SK-N-MC (cell line): ENCODE data around the gene REG3A.

Experiments
- EZH2 ChIP-seq: fragments of 200-600 bp; sonication (generic); IDR thresholded peaks from one replicate; pipeline ENCODE4 v1.6.1; 2017; ENCODE audit warnings: antibody characterized with exemption
- FOXP2 ChIP-seq: optimal IDR thresholded peaks from 2 replicates; pipeline ENCODE3; 2011; ENCODE audit warnings: mild to moderate bottlenecking, moderate library complexity; ENCODE audit not compliant: insufficient read depth; ENCODE audit errors: extremely low read length, control extremely low read depth
- POLR2AphosphoS5 ChIP-seq: IDR thresholded peaks from 2 replicates; pipeline ENCODE4 v1.6.1; 2012; ENCODE audit warnings: mild to moderate bottlenecking, low read depth, low read length, borderline replicate concordance

DNA sequence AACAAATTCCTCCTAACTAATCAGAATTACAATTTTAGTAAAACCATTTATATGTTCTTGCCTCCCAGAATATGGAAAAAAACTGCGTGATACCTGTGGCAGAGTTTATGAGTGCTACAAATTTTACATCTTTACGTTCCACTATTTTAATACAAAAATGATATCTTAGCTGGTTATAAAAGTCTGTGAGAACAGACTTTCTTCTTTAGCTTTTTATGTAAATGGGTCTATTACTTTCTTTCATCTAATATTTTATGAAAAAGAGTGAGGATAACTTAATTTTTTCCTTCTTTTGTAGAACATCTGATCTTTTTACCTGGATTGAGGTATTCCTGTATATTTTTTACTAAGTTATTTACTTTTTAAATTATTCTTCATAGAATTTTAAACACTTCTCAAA lies 22.1 kb upstream of the REG3A start:
- TF ChIP-seq EZH2 (no peak), POLR2AphosphoS5 (no peak), FOXP2 (no peak)
